OCI-LY7 (cell line): ENCODE data around the gene CRBN.

Experiments used
- CTCF ChIP-seq: fragments of 200-600 bp; sonication (generic); conservative IDR thresholded peaks from 2 replicates; pipeline ENCODE4 v1.5.1; 2014; ENCODE audit warnings: mild to moderate bottlenecking, antibody characterized with exemption, low read length, moderate library complexity, mixed read lengths
- EZH2phosphoT487 ChIP-seq: fragments of 200-600 bp; sonication (generic); IDR thresholded peaks from 2 replicates; pipeline ENCODE4 v1.6.1; 2018; ENCODE audit warnings: low read depth, borderline replicate concordance, mild to moderate bottlenecking, mixed run types, antibody characterized with exemption, low read length, moderate library complexity, mixed read lengths

GRCh38 chr3:3201611-3202010 lies 22.1 kb upstream of the CRBN start:
- TF ChIP-seq CTCF (no peak), EZH2phosphoT487 (no peak)
